Mononuclear cell (primary cell): Measurements from ENCODE around the gene LPCAT4. TPM values are rescaled to one million over a fixed set of nuclear protein-coding genes. Genes with fewer than 3 reads are reported as not detected.

Experiments
- H3K27me3 ChIP-seq: 2 replicates; pipeline ENCODE4 v1.6.0; 2011; ENCODE audit warnings: low read length, control low read depth; ENCODE audit not compliant: insufficient read depth
- H3K4me1 ChIP-seq: 2 replicates; pipeline ENCODE4 v1.5.1; 2011; ENCODE audit warnings: mild to moderate bottlenecking, low read length, control low read depth; ENCODE audit not compliant: insufficient read depth
- H3K4me3 ChIP-seq: 2 replicates; pipeline ENCODE4 v1.5.1; 2011; ENCODE audit warnings: mild to moderate bottlenecking, low read length, moderate library complexity
- H3K9me3 ChIP-seq: 2 replicates; pipeline ENCODE4 v1.5.1; 2011; ENCODE audit warnings: low read depth, mild to moderate bottlenecking, control low read depth, low read length
- total RNA-seq: library from RNA; depleted of rRNA; stranded (reverse); fragments of >200 nt; gene quantifications from one replicate; pipeline ENCODE4 v1.2.3, GENCODE V29; 2012

The LPCAT4 gene
- total RNA-seq, 1 donor = 9.2 TPM

DNA sequence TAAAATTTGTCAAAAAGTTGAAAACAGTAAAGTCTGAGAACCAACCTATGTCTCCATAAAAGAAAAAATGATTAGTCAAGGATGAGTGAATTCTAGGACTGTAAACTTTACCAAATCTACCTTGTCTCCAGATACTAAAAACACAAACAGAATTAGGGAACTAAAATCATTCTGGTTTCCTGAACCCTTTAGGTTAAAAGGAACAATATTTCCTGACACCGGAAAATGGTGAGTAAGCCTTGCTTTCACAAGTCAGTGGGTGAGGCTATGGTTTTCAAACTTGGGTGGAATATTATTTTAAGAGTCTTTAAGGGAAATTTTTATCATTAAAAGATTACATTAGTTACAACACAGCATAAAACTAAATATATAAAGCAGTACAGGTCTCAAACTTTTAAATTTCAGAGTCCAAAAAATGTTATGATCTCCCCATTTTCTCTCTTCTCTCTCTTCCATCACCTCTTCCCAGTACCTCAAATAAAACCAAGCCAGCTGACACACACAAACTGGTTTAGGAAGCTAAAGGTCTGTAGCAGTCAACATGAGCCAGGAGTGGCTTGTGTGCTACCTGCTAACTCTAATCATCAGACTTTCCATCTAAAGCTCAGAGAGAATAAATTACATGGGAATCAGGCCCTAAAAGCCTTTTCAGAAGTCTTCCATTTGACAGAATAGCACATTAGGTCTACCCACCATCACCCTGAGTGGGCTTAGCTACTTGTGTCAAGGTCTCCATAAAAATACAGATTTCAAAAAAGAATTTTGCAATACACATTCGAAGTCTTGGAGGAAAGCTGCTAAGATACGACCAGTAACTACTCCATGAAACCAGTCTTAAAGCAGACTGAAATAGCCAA, 31.6 kb downstream of the LPCAT4 start:
- peaks cover 59% of the 10 kb centered on the region for H3K4me1 ChIP-seq
- H3K4me3 ChIP-seq = peak overlapping the region; percentile 92
- no peaks in the 10 kb centered on the region for H3K9me3 ChIP-seq
- no peaks in the 10 kb centered on the region for H3K27me3 ChIP-seq

DNA sequence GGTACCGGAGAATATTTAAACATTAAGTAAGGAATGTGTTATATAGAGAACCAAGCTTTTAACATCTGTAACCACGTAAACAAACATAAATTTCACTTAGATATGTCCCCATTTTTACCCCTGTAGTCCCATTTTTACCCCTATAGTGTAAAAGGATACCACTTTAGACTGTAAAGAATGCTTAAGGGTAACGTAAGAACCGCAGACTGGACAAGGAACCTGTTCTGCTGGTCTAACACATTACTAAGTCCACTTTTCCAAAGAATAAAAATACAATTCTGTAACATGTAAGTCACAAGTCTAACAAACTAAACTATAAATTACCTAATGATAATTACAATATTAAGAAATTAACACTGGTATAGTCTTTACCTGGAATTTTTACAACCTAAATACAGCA, 32.3 kb downstream of the LPCAT4 start:
- H3K27me3 ChIP-seq = no peaks in the 10 kb centered on the region
- H3K9me3 ChIP-seq = no peaks in the 10 kb centered on the region
- peak overlapping the region; percentile 92 for H3K4me3 ChIP-seq
- peaks cover 60% of the 10 kb centered on the region for H3K4me1 ChIP-seq

DNA sequence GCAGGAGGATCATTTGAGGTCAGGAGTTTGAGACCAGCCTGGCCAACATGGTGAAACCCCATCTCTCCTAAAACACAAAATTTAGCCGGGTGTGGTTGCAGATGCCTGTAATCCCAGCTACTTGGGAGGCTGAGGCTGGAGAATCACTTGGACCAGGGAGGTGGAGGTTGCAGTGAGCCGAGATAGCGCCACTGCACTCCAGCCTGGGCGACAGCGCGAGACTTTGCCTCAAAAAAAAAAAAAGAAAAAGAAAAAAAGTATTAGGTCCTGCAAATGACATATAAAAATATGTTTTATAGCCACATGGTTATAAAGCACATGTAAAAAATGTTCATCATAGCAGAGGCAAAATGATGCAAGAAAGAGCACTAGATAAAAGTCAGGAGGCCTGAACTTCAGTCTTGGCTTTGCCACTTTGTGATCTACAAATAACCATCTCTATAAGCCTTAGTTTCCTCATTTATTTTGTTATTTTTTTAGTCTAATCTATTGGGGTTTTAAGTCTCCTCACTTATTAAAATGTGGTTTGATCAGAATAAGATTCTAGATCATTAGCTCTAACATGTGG, 34.4 kb downstream of the LPCAT4 start:
- no peaks in the 10 kb centered on the region for H3K27me3 ChIP-seq
- H3K4me3 ChIP-seq = no peak overlapping the region
- no peaks in the 10 kb centered on the region for H3K9me3 ChIP-seq
- peaks cover 66% of the 10 kb centered on the region for H3K4me1 ChIP-seq

DNA sequence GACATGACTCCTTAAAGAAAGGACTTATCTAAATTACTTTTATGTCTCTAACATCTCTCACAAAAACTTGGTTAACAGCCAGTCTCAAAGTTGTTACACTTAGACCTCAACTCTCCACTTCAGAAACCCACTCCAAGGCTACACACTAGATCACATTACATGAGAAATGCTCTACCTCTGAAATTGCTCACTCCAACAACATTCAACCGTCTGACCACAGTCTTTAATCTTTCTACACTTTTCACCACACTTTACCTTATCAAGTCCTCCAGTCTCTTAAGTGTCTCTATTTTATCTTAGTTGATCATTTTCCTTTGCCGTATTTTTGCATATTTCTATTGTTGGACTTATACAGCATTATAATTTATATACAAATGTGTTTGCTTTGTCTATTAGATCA, 35.2 kb downstream of the LPCAT4 start:
- Histone ChIP-seq H3K4me1 (peaks cover 67% of the 10 kb centered on the region), H3K9me3 (no peaks in the 10 kb centered on the region), H3K27me3 (no peaks in the 10 kb centered on the region), H3K4me3 (no peak overlapping the region)

DNA sequence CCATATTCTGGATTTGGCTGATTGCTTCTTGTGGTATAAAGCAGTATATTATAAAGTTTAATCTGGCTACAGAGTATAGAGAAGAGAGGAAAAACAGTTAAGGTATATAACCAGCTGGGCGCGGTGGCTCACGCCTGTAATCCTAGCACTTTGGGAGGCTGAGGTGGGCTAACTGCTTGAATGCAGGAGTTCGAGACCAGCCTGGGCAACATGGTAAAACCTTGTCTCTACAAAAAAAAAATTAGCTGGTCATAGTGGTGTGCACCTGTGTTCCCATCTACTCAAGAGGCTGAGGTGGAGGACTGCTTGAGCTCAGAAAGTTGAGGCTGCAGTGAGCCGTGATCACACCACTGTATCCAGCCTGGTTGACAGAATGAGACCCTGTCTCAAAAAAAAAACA, 36.7 kb downstream of the LPCAT4 start:
- H3K9me3 ChIP-seq = no peaks in the 10 kb centered on the region
- H3K27me3 ChIP-seq = no peaks in the 10 kb centered on the region
- peaks cover 60% of the 10 kb centered on the region for H3K4me1 ChIP-seq
- H3K4me3 ChIP-seq = no peak overlapping the region

DNA sequence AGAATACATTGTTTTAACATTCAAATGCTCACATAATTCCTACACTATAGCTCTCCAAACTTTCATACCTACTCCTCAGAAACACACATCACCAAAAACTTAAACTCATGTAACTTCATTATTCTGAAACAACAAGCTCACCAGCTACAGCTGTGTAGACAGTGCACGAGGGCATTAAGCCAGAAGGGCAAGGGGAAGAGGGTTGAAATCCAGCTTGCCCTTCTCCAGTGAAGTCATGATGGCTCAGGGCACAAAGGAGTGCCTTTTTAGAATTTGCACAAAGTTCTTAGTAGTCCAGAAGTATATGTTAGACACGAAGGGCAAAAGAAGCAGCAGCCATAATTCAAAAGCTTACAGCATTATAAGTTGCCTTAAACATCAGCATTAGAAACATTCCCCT, 38.0 kb downstream of the LPCAT4 start:
- Histone ChIP-seq H3K4me1 (peaks cover 53% of the 10 kb centered on the region), H3K4me3 (no peak overlapping the region)

DNA sequence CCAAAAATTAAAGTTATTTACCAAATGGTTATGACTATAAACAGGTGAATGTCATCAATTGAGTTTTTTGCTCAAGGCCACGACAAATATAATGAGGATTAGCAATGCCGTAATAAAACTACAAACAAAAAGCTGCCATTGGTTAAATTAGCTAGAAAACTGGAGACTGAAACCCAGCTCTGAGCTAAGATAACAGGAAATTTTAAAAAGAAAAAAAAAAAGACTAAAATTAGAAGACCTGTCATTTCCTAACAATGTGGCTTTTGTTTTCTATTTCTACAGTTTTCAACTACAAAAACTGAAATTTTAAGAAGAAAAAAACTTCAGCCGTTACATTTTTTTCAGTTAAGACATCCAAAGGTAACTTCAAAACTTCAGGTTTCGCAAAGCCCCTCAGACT, 39.1 kb downstream of the LPCAT4 start:
- Histone ChIP-seq H3K4me3 (no peak overlapping the region), H3K9me3 (no peaks in the 10 kb centered on the region), H3K27me3 (no peaks in the 10 kb centered on the region), H3K4me1 (peaks cover 43% of the 10 kb centered on the region)

More for the DNA sequence above, 38.0 kb downstream of the LPCAT4 start:
- no peaks in the 10 kb centered on the region for H3K27me3 ChIP-seq
- no peaks in the 10 kb centered on the region for H3K9me3 ChIP-seq

DNA sequence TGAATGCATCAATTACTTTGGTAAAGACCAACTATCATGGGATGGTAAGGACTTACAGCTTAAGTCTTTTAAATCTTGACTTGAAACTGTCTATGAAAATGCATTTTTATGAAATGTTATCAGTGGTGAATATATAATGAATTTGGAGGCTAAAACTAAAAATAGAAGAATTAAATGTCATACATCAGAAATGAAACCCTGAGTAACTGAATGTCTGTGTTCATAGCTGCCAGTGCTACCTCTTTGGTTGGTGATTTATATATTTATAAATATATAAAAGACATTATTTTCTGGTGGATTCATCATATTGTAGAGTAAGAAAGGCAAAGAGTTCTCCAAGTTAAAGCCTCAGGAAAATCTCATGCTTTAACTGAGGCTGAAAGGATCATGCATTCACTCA, 41.6 kb downstream of the LPCAT4 start:
- no peak overlapping the region for H3K4me3 ChIP-seq
- H3K27me3 ChIP-seq = no peaks in the 10 kb centered on the region
- H3K4me1 ChIP-seq = peaks cover 28% of the 10 kb centered on the region
- H3K9me3 ChIP-seq = no peaks in the 10 kb centered on the region

DNA sequence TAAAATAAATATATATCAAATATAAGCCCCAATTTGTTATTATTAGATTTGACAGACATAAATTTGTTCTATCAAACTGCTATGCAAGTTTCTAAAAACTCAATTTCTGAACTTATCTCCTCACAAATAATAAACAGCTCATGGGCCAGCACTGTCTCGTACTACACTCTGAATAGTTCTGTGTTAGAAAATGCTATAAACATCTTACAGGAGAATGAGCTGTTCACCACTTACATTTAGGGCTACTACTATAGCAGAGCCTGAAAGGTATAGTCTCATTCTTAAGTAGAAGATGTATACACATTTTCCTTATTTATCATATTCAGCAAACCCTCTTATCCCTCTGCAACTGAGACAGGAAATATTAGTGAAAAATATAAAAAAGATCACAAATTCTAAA, 42.1 kb downstream of the LPCAT4 start:
- Histone ChIP-seq H3K27me3 (no peaks in the 10 kb centered on the region), H3K4me3 (no peak overlapping the region), H3K4me1 (peaks cover 29% of the 10 kb centered on the region), H3K9me3 (no peaks in the 10 kb centered on the region)

DNA sequence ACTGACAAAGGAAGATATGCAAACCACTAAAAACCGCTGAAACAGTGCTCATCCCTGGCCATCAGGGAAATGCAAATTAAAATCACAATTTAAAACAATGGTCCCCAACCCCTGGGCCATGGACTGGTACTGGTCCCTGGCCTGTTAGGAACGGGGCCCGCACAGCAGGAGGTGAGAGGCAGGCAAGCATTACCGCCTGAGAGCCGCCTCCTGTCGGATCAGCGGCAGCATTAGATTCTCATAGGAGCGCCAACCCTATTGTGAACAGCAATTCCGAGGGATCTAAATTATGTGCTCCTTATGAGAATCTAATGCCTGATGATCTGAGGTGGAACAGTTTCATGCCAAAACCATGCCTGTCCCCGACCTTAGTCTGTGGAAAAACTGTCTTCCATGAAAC, 43.8 kb downstream of the LPCAT4 start:
- Histone ChIP-seq H3K4me3 (no peak overlapping the region), H3K9me3 (no peaks in the 10 kb centered on the region), H3K4me1 (peaks cover 31% of the 10 kb centered on the region), H3K27me3 (no peaks in the 10 kb centered on the region)

DNA sequence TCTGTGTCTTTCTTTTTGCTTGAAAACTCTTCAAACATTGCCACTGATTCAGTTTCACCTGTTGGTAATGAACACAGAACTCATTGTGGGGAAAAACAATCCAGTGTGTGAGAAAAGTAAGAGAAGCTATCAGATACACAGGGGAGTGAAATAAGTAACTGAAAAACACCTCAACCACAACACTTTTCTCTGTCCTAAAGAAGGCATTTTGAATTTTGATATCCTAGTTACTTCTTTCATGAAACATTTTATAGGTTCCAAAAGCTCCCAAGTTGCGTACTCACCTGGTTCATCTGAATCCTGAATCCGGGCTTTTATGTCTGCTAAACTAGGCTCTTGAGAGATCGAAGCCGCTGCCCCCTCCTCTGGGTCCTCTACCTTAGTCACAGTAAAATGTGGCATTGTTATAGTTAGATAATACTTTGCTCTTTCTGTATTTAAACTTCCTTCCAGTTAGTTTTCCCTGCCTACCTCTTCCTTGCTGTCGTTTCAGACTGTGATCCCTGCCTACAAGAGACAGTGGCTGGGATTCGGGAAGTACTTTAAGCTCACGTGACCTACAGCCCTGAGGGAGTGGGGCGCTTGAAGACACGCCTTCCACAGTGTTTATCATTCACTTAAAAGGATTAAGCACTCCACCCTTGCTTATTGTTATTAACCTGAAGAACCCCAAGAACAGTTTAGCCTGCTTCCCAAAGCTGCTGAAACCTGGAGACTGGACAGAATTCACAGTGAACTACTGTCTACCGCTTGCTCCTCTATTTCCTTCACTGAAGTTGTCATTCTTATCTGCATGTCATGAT, 48.5 kb downstream of the LPCAT4 start:
- Histone ChIP-seq H3K27me3 (no peaks in the 10 kb centered on the region), H3K4me1 (peaks cover 29% of the 10 kb centered on the region), H3K9me3 (no peaks in the 10 kb centered on the region), H3K4me3 (peak overlapping the region; percentile 43)

DNA sequence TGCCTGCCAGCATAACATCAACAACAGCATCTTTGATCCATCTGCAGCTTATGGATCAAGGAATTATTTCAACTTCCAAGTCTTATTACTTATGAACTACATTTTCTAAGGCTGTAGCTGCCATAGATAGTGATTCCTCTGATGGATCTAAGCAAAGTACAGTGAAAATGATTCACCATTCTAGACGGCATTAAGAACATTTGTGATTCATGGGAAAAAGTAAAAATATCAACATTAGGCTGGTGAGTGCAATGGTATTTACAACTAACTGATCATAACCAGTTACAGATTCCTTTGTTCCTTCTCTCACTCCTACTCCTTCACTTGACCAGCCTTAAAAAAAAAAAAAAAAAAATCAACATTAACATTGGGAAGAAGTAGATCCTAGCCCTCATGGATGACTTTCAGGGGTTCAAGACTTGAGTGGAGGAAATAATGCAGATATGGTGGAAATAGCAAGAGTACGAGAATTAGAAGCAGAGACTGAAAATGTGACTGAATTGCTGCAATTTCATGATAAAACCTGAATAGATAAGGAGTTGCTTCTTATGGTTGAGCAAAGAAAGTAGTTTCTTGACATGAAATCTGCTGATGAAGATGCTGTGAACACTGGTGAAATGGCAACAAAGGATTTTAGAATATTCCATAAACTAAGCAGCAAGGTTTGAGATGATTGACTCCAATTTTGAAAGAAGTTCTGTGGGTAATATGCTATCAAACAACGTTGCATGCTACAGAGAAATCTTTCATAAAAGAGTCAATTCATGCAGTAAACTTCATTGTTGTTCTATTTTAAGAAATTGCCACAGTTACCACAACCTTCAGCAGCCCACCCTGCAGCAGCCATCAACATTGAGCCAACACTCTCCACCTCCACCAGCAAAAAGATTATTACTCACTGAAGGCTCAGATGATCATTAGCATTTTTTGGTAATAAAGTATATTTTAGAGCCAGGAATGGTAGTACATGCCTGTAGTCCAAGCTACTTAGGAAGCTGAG, 52.2 kb downstream of the LPCAT4 start:
- H3K27me3 ChIP-seq = no peaks in the 10 kb centered on the region
- peaks cover 23% of the 10 kb centered on the region for H3K4me1 ChIP-seq
- H3K9me3 ChIP-seq = no peaks in the 10 kb centered on the region
- H3K4me3 ChIP-seq = no peak overlapping the region

DNA sequence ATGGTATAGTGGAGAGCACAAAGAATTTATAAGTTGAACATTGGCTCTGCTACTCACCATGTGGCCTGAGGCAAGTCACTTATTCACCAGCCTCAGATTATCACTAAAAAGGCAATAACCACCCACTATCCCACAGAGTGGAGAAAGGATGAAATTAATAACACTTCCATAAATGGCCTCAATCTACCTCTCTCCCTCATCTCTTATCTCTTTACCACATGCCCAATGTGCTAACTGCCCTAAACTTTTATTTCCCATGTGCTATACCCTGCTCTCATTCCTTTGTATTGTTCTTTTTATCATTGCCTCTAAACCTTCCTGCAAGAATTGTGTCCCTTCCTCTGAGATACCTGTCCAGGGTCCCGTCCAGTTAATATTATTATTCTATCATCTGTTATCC, 55.4 kb downstream of the LPCAT4 start:
- Histone ChIP-seq H3K4me1 (peaks cover 3% of the 10 kb centered on the region), H3K4me3 (no peak overlapping the region), H3K27me3 (no peaks in the 10 kb centered on the region), H3K9me3 (no peaks in the 10 kb centered on the region)
